ENCODE results near the gene GATA1. TPM values are rescaled to one million over a fixed set of nuclear protein-coding genes. Genes with fewer than 3 reads are reported as not detected.

The GATA1 gene
- total RNA-seq, 1 donor from 2014 or later: not detected

- peaks cover 9% of the 10 kb centered on the region for H3K9me3 Mint-ChIP-seq (ENCODE audit: low read depth)
- H3K4me1 Mint-ChIP-seq (ENCODE audit: low read depth): peaks cover 9% of the 10 kb centered on the region
- H3K36me3 Mint-ChIP-seq (ENCODE audit: low read depth): no peaks in the 10 kb centered on the region
- no peak for DNase-seq (ENCODE audit: low spot score)
- H3K27me3 Mint-ChIP-seq (ENCODE audit: low read depth): peaks cover 9% of the 10 kb centered on the region
- H3K27ac Mint-ChIP-seq (ENCODE audit: unreplicated experiment): no peak overlapping the region
- H3K4me3 Mint-ChIP-seq (ENCODE audit: unreplicated experiment): no peak overlapping the region
- no peak for TF ChIP-seq CTCF (IDR thresholded peaks at IDR 0.05)
Observed at GRCh38 chrX:48772602-48773001, 13.8 kb upstream of the GATA1 start.

GRCh38 chrX:48776818-48777439 lies 9.5 kb upstream of the GATA1 start:
- H3K27me3 Mint-ChIP-seq (ENCODE audit: low read depth): peaks cover 8% of the 10 kb centered on the region
- no peak for DNase-seq (ENCODE audit: low spot score)

GRCh38 chrX:48779399-48779798 lies 7.0 kb upstream of the GATA1 start:
- H3K36me3 Mint-ChIP-seq (ENCODE audit: low read depth): no peaks in the 10 kb centered on the region
- peaks cover 8% of the 10 kb centered on the region for H3K27me3 Mint-ChIP-seq (ENCODE audit: low read depth)
- peaks cover 16% of the 10 kb centered on the region for H3K9me3 Mint-ChIP-seq (ENCODE audit: low read depth)
- H3K4me1 Mint-ChIP-seq (ENCODE audit: low read depth): peaks cover 9% of the 10 kb centered on the region
- no peak overlapping the region for H3K4me3 Mint-ChIP-seq (ENCODE audit: unreplicated experiment)
- no peak for TF ChIP-seq CTCF (IDR thresholded peaks at IDR 0.05)
- no peak for DNase-seq (ENCODE audit: low spot score)
- H3K27ac Mint-ChIP-seq (ENCODE audit: unreplicated experiment): no peak overlapping the region

More at GRCh38 chrX:48776818-48777439, 9.5 kb upstream of the GATA1 start:
- H3K4me1 Mint-ChIP-seq (ENCODE audit: low read depth): peaks cover 9% of the 10 kb centered on the region
- no peak overlapping the region for H3K4me3 Mint-ChIP-seq (ENCODE audit: unreplicated experiment)
- peaks cover 13% of the 10 kb centered on the region for H3K9me3 Mint-ChIP-seq (ENCODE audit: low read depth)
- TF ChIP-seq CTCF (IDR thresholded peaks at IDR 0.05): no peak
- no peaks in the 10 kb centered on the region for H3K36me3 Mint-ChIP-seq (ENCODE audit: low read depth)
- H3K27ac Mint-ChIP-seq (ENCODE audit: unreplicated experiment): no peak overlapping the region

- no peaks in the 10 kb centered on the region for H3K36me3 Mint-ChIP-seq (ENCODE audit: low read depth)
- no peak for TF ChIP-seq CTCF (IDR thresholded peaks at IDR 0.05)
- no peak overlapping the region for H3K4me3 Mint-ChIP-seq (ENCODE audit: unreplicated experiment)
- H3K27ac Mint-ChIP-seq (ENCODE audit: unreplicated experiment): no peak overlapping the region
- peaks cover 9% of the 10 kb centered on the region for H3K27me3 Mint-ChIP-seq (ENCODE audit: low read depth)
- peaks cover 12% of the 10 kb centered on the region for H3K9me3 Mint-ChIP-seq (ENCODE audit: low read depth)
- H3K4me1 Mint-ChIP-seq (ENCODE audit: low read depth): peaks cover 4% of the 10 kb centered on the region
- no peak for DNase-seq (ENCODE audit: low spot score)
Observed at GRCh38 chrX:48781705-48782104, 4.7 kb upstream of the GATA1 start.

GRCh38 chrX:48782216-48782615 lies 4.2 kb upstream of the GATA1 start:
- no peak for TF ChIP-seq CTCF (IDR thresholded peaks at IDR 0.05)
- H3K4me3 Mint-ChIP-seq (ENCODE audit: unreplicated experiment): no peak overlapping the region

More at GRCh38 chrX:48782216-48782615, 4.2 kb upstream of the GATA1 start:
- H3K27me3 Mint-ChIP-seq (ENCODE audit: low read depth): peaks cover 14% of the 10 kb centered on the region
- H3K9me3 Mint-ChIP-seq (ENCODE audit: low read depth): peaks cover 14% of the 10 kb centered on the region
- H3K4me1 Mint-ChIP-seq (ENCODE audit: low read depth): no peaks in the 10 kb centered on the region
- no peak for DNase-seq (ENCODE audit: low spot score)
- H3K27ac Mint-ChIP-seq (ENCODE audit: unreplicated experiment): no peak overlapping the region
- H3K36me3 Mint-ChIP-seq (ENCODE audit: low read depth): no peaks in the 10 kb centered on the region

All from chondrocyte (in vitro differentiated cells).